D721Med (cell line): ENCODE measurements around the gene NMBR.
"Not testable (repeated sequence)": the region's sequence is repeated elsewhere in the genome, so short reads cannot be mapped to it uniquely, and the experiment has no call there.

Source experiments
- DNase-seq: peaks from one replicate; pipeline ENCODE4 v3.0.0; 2011; ENCODE audit warnings: low spot score; ENCODE audit not compliant: insufficient read length
- FAIRE-seq: peaks from 2 replicates; lab custom pipeline; 2011; peaks lifted over from hg19 to GRCh38; lab: Jason Lieb, UNC
- CTCF ChIP-seq: IDR thresholded peaks from 2 replicates; pipeline ENCODE4 v1.5.1; 2012; ENCODE audit warnings: mild to moderate bottlenecking, control low read depth; ENCODE audit not compliant: insufficient read depth; ENCODE audit errors: missing control alignments

NMBR gene

GRCh38 chr6:142146828-142147662 is at the start of gene NMBR, which contains the start of gene VTA1:
Gene NMBR (minus strand): TSS chr6:142147122. CDS start chr6:142088658, 58,464 bp downstream.
Gene VTA1 (plus strand): TSS chr6:142147263. CDS start chr6:142147288, 25 bp downstream.
- TF ChIP-seq CTCF = peak; percentile 97
- DNase-seq = peak; percentile 32
- FAIRE-seq = peak; percentile 79

GRCh38 chr6:142195862-142196541 is 49.1 kb upstream of the NMBR start:
- TF ChIP-seq CTCF = no peak
- DNase-seq = no peak
- no peak for FAIRE-seq

- no peak for FAIRE-seq
- no peak for TF ChIP-seq CTCF
Measured at GRCh38 chr6:142193621-142194020, 46.7 kb upstream of the NMBR start.

GRCh38 chr6:142192343-142192742 is 45.4 kb upstream of the NMBR start:
- FAIRE-seq (no peak), DNase-seq (no peak)
- no peak for TF ChIP-seq CTCF

More at GRCh38 chr6:142193621-142194020, 46.7 kb upstream of the NMBR start:
- no peak for DNase-seq

GRCh38 chr6:142189057-142189456 is 42.1 kb upstream of the NMBR start:
- FAIRE-seq = no peak

GRCh38 chr6:142188341-142188740 is 41.4 kb upstream of the NMBR start:
- FAIRE-seq, DNase-seq: not testable (repeated sequence)

More at GRCh38 chr6:142189057-142189456, 42.1 kb upstream of the NMBR start:
- TF ChIP-seq CTCF = no peak
- DNase-seq = no peak

GRCh38 chr6:142187209-142187608 is 40.3 kb upstream of the NMBR start:
- FAIRE-seq (no peak), DNase-seq (no peak)
- no peak for TF ChIP-seq CTCF
